Measurements from ENCODE around the gene UBE2L3.

GRCh38 chr22:21602579-21602978 is 35.1 kb downstream of the UBE2L3 start:
- TF ChIP-seq CTCF (IDR thresholded peaks at IDR 0.05; ENCODE audit: control extremely low read depth in 1 of 3, insufficient read depth in 1 of 3, low read depth in 1 of 3, low read length in 3 of 3) (no peak), CEBPB (IDR thresholded peaks at IDR 0.05; ENCODE audit: low read depth, low read length) (no peak), CBX5 (IDR thresholded peaks at IDR 0.05; ENCODE audit: low read depth, low read length) (no peak), EZH2 (IDR thresholded peaks at IDR 0.05; ENCODE audit: low read depth, low read length, severe bottlenecking) (no peak), BRCA1 (IDR thresholded peaks at IDR 0.05; ENCODE audit: low read depth, low read length) (no peak)
